ENCODE data around the gene GRAMD1C.

GRAMD1C gene

GRCh38 chr3:113954091-113954685 lies 115.6 kb downstream of the GRAMD1C start:
- peak; percentile 17 for DNase-seq

GRCh38 chr3:113963879-113964278 lies 125.3 kb downstream of the GRAMD1C start:
- no peak for DNase-seq

GRCh38 chr3:113966172-113966571 lies 127.6 kb downstream of the GRAMD1C start:
- DNase-seq: no peak

GRCh38 chr3:113968986-113969385 lies 130.4 kb downstream of the GRAMD1C start:
- peak; percentile 58 for DNase-seq

GRCh38 chr3:113977822-113978221 lies 139.2 kb downstream of the GRAMD1C start:
- no peak for DNase-seq

- no peak for DNase-seq
Measured at GRCh38 chr3:113979916-113980315, 141.3 kb downstream of the GRAMD1C start.

- no peak for DNase-seq
Measured at GRCh38 chr3:113981803-113982202, 143.2 kb downstream of the GRAMD1C start.

- DNase-seq: no peak
Measured at GRCh38 chr3:113983544-113983943, 145.0 kb downstream of the GRAMD1C start.

- DNase-seq: no peak
Measured at GRCh38 chr3:113985541-113985940, 147.0 kb downstream of the GRAMD1C start.
